HL-60 (cell line): ENCODE measurements around the gene SLC15A2.

Experiments
- CTCF ChIP-seq: IDR thresholded peaks from one replicate; pipeline ENCODE4 v1.5.1; 2011; ENCODE audit warnings: low read length, control low read depth, inconsistent platforms; ENCODE audit not compliant: insufficient read depth
- GABPA ChIP-seq: IDR thresholded peaks from 2 replicates; pipeline ENCODE4 v1.6.1; 2012; ENCODE audit warnings: low read depth
- POLR2AphosphoS5 ChIP-seq: IDR thresholded peaks from 2 replicates; pipeline ENCODE4 v1.6.1; 2012; ENCODE audit warnings: low read depth
- SPI1 ChIP-seq: IDR thresholded peaks from 2 replicates; pipeline ENCODE4 v1.6.1; 2012; ENCODE audit warnings: low read depth, mild to moderate bottlenecking, borderline replicate concordance
- TF ChIP-seq, protein P1 (sequence below): IDR thresholded peaks from 2 replicates; pipeline ENCODE4 v1.6.1; 2012; ENCODE audit warnings: low read depth; ENCODE audit not compliant: insufficient replicate concordance

DNA sequence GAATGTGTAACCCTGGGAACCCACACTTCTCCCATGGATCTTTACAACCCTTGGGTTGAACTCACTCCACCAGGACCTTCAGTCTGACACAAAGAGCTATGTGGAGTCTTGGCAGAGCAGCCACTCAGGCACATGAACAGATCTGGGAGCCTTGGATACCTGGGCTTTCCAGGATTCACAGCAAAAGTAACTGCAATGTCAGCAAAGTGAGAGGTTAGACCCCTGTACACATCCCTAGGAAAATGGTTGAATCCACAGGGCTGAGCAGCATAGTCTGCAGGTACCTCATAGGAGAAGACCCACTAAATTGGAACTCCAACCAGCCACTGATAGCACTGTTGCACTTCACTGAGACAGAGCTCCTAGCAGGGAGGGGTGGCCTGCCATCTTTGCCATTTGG, 68.2 kb downstream of the SLC15A2 start:
- TF ChIP-seq CTCF = no peak
- TF ChIP-seq GABPA = no peak
- TF ChIP-seq POLR2AphosphoS5 = no peak
- TF ChIP-seq, protein P1, sequence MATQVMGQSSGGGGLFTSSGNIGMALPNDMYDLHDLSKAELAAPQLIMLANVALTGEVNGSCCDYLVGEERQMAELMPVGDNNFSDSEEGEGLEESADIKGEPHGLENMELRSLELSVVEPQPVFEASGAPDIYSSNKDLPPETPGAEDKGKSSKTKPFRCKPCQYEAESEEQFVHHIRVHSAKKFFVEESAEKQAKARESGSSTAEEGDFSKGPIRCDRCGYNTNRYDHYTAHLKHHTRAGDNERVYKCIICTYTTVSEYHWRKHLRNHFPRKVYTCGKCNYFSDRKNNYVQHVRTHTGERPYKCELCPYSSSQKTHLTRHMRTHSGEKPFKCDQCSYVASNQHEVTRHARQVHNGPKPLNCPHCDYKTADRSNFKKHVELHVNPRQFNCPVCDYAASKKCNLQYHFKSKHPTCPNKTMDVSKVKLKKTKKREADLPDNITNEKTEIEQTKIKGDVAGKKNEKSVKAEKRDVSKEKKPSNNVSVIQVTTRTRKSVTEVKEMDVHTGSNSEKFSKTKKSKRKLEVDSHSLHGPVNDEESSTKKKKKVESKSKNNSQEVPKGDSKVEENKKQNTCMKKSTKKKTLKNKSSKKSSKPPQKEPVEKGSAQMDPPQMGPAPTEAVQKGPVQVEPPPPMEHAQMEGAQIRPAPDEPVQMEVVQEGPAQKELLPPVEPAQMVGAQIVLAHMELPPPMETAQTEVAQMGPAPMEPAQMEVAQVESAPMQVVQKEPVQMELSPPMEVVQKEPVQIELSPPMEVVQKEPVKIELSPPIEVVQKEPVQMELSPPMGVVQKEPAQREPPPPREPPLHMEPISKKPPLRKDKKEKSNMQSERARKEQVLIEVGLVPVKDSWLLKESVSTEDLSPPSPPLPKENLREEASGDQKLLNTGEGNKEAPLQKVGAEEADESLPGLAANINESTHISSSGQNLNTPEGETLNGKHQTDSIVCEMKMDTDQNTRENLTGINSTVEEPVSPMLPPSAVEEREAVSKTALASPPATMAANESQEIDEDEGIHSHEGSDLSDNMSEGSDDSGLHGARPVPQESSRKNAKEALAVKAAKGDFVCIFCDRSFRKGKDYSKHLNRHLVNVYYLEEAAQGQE = no peak
- TF ChIP-seq SPI1 = no peak
